GM12892 (cell line): ENCODE data around the gene CCL22.

ENCODE experiments used
- POLR2A ChIP-seq: IDR thresholded peaks from 2 replicates; pipeline ENCODE4 v1.6.1; 2011; ENCODE audit warnings: low read depth, low read length, control low read depth
- POLR2AphosphoS5 ChIP-seq: IDR thresholded peaks from 2 replicates; pipeline ENCODE4 v1.6.1; 2011; ENCODE audit warnings: low read depth, low read length, control low read depth
- TAF1 ChIP-seq: IDR thresholded peaks from 2 replicates; pipeline ENCODE4 v1.6.1; 2011; ENCODE audit warnings: low read depth, mild to moderate bottlenecking, control low read depth, low read length, borderline replicate concordance

DNA sequence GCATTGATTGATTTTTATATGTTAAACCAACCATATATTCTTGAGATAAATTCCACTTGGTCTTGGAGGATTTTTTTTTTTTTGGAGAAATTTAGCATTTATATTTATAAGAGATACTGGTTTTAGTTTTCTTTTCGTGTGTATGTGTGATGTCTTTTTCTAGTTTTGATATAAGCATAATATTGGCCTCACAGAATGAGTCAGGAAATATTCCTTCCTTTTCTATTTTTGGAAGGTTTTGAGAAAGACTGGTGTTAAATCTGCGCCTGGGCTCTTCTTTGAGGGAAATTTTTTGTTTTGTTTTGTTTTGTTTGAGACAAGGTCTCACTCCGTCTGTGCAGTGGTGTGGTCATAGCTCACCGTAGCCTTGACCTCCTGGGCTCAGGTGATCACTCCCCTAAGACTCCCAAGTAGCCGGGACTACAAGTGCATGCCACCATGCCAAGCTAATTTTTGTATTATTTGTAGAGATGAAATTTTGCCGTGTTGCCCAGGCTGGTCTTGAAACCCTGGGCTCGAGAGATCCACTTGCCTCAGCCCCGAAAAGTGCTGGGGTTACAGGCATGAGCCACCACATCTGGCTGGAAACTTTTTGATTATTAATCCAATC is 28.8 kb upstream of the CCL22 start:
- TF ChIP-seq POLR2AphosphoS5 (no peak), POLR2A (no peak), TAF1 (no peak)
